ENCODE data around the gene KCNN2.

GRCh38 chr5:114358329-114358728 is 3.5 kb upstream of the KCNN2 start:
- TF ChIP-seq CTCF (conservative IDR thresholded peaks at IDR 0.05; ENCODE audit: low read depth, low read length) (no peak), EZH2 (IDR thresholded peaks at IDR 0.05; ENCODE audit: borderline replicate concordance, low read depth, low read length, poor library complexity, severe bottlenecking) (no peak)
